HG02763 (cell line): Measurements from ENCODE around the gene AP3M1.

Experiments
- ATAC-seq: cut with Tn5 transposase; IDR thresholded peaks from one replicate; pipeline ENCODE4 v1.9.1; 2021; ENCODE audit warnings: mild to moderate bottlenecking, moderate library complexity; ENCODE audit not compliant: unreplicated experiment

The AP3M1 gene

DNA sequence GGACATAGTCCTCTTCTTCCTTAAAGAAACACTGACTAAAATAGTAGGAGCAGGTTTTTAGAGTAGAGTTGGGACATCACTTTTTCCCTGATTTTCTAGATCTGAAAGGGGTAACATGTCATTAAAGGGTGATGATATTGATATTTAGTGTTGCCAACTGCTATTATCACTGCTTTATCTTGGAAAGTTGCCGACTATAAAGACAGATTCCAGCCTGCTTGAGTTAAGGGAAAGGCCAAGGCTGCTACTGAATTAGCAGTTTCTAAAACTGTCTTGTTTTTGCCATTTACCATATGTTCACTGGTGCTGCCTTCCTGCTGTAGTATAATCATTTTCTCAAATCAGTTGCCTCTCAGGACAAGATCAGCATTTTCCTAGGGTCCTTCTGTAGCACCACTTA, 29.7 kb downstream of the AP3M1 start:
- no peak for ATAC-seq

DNA sequence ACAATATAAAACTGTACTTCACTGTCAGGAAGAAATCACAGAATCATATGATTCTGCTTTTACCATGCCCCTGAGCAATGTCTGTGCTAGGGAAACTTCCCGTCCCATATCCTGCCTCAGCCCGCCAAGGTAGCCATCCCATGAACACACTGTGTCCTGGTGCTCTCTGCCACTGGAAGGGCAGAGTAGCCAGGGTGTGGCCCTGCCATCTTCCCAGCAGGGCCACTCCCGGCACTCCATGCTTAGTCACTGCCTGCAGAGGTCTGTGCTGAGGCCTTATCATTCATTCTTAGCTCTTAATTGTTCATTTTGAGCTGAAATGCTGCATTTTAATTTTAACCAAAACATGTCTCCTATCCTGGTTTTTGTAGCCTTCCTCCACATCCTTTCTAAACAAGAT, 31.8 kb downstream of the AP3M1 start:
- no peak for ATAC-seq

- no peak for ATAC-seq
These were observed 32.9 kb downstream of the AP3M1 start for GRCh38 chr10:74117738-74118137.

GRCh38 chr10:74114041-74114448, 36.6 kb downstream of the AP3M1 start:
- ATAC-seq = no peak

GRCh38 chr10:74113546-74113945, 37.1 kb downstream of the AP3M1 start:
- no peak for ATAC-seq

GRCh38 chr10:74111799-74112198, 38.8 kb downstream of the AP3M1 start:
- ATAC-seq = no peak

GRCh38 chr10:74110120-74110519, 40.5 kb downstream of the AP3M1 start:
- no peak for ATAC-seq

DNA sequence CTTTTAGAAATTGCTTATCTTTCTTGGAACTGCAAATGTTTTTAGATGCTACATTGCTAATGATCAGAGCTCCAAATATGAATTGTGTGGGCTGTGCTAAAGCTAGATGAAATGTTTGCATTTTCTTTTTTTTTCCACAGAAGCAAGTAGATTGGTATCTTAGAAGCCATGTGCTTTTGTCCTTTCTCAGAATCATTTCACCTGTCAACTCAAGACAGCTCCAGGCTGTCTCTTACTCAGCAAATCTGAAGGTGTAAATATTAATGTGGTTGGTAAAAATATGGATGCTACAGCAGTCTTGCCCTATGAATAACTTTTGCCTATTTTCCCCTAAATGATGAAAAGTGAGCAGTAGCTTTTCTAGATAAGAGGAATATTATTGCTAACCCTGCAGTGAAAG, 41.2 kb downstream of the AP3M1 start:
- ATAC-seq = no peak

DNA sequence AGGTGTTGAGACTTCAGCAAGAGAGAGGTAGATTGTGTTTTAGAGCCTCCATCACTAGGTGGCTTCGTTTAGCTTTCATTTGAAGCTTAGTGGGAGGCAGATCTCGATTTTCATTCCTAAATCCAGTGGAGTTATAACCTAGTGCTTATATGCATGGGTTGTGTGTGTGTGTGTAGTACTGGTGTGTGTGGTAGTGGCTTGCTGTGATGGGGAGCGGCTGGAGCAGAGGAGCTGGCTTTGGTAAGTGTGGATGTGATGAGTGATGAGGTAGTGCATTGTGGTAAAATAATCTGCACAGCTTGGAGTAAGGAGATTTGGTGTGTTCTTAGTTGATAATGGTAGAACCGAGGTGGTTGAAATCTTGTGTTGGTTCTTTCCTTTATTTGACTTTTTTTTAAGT, 43.2 kb downstream of the AP3M1 start:
- ATAC-seq = no peak

DNA sequence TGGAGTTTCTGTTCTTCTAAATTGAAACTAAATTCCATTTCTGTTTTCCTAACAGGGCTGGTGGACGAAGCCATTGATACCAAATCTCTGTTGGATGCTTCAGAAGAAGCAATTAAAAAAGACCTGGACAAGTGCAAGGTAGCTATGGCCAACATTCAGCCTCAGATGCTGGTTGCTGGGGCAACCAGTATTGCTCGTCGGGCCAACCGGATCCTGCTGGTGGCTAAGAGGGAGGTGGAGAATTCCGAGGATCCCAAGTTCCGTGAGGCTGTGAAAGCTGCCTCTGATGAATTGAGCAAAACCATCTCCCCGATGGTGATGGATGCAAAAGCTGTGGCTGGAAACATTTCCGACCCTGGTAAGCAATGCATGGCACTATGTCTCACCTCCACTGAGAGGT, 45.6 kb downstream of the AP3M1 start:
- no peak for ATAC-seq

DNA sequence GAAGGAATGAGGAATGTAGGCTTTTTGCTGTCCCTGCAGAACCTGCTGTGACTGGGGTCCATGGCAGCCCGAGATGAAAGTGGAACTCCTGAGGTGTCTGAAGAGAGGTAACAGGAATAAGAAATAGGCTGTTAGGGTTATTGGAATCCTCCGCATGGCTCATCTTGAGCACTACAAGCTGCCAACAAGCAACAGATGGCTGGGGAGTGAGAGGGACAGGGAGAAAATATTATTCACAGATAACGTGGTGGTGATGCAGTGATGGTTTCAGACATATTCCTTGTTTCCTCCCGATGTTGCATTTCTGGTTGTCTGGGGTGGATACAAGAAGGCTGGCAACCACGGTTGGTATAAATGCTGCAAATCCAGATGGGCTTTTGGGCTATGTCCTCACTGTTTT, 46.1 kb downstream of the AP3M1 start:
- ATAC-seq = no peak

GRCh38 chr10:74103560-74104258, 46.9 kb downstream of the AP3M1 start:
- no peak for ATAC-seq

GRCh38 chr10:74099836-74100235, 50.8 kb downstream of the AP3M1 start:
- ATAC-seq = no peak

- no peak for ATAC-seq
These were observed 51.2 kb downstream of the AP3M1 start for GRCh38 chr10:74099420-74099819.

DNA sequence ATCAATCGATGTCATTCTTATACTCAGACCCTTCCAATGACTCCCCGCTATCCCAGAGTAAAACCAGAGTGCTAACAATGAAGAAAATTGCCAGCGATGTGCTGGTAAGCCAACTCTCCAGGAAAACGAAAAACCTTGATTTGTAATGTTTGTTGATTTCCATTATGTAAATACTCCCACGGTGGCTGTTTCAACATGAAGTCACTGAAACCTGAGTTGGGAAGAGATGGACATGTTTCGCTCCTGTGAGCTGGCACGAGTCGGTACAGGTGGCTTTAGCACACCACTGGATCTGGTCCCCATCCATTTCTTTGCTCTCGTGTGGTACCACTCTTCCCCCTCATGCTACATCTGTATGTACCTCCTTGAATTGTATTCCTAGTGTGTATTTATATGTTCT, 52.9 kb downstream of the AP3M1 start:
- no peak for ATAC-seq

DNA sequence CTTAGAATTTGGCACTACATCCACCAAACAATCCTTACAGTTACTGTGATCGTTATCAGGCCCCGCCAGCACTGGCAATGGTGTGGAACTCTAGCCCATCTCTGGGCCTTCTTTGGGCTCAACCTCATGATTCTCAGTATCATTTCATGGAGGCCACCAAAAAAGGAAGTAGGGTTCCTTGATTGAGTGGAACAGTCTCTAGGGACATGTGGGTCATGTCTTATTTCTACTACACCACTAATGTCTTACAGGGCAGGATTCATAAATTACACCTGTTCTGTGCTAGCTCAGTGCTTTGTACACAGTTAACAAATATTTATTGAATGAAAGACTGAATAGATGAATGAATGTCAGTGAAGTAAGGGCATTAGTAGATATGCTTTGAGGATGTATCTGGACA, 53.9 kb downstream of the AP3M1 start:
- peak; percentile 79 for ATAC-seq

GRCh38 chr10:74094231-74094630, 56.4 kb downstream of the AP3M1 start:
- ATAC-seq = no peak

- ATAC-seq = no peak
These were observed 57.0 kb downstream of the AP3M1 start for GRCh38 chr10:74093530-74094164.

GRCh38 chr10:74092372-74092771, 58.3 kb downstream of the AP3M1 start:
- no peak for ATAC-seq

DNA sequence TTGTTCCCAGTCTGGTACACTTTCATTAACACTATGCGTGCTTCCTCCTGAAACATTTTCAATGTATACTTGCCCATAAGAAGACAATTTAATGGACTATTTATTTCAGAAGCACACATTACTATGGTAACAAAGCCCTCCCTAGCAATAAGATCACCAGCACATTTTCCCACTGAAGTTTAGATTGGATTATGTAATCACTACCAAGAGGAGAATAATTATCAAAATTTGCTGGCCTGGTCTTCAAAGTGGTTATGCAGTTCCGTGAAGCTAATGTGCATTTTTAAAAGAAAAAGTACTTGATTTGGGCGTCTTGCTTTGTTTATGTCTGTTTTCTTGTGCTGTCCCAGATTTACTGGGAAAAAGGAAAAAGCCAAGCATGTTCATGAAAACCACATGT, 61.9 kb downstream of the AP3M1 start:
- ATAC-seq = no peak

- ATAC-seq = no peak
These were observed 64.3 kb downstream of the AP3M1 start for GRCh38 chr10:74086317-74086716.

GRCh38 chr10:74084955-74085354, 65.7 kb downstream of the AP3M1 start:
- ATAC-seq = peak; percentile 67

DNA sequence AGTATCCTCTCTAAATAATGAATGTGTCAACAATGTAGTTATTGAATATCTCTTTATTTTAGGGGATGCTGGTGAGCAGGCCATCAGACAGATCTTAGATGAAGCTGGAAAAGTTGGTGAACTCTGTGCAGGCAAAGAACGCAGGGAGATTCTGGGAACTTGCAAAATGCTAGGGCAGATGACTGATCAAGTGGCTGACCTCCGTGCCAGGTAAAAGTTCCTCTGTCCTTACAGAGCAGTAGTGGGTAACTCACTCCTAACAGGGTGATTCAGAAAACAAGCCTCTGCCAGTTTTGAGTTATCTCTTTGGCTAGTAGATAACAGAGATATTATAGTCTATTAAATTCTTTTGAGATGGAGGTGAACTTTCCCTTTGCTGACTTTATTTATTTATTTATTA, 67.3 kb downstream of the AP3M1 start:
- ATAC-seq = no peak
